ENCODE data around the gene MSI2.
A peak's percentile ranks its signal among the peaks of the same experiment; 100 is the strongest.

The MSI2 gene

GRCh38 chr17:57444682-57445450 is 188.5 kb downstream of the MSI2 start:
- DNase-seq, result no peak

- DNase-seq, result no peak
Measured at GRCh38 chr17:57445772-57446472, 189.6 kb downstream of the MSI2 start.

GRCh38 chr17:57447357-57447989 is 191.2 kb downstream of the MSI2 start:
- no peak for DNase-seq

- no peak for DNase-seq
Measured at GRCh38 chr17:57447990-57448758, 191.9 kb downstream of the MSI2 start.

- DNase-seq, result no peak
Measured at GRCh38 chr17:57448759-57449283, 192.5 kb downstream of the MSI2 start.

DNA sequence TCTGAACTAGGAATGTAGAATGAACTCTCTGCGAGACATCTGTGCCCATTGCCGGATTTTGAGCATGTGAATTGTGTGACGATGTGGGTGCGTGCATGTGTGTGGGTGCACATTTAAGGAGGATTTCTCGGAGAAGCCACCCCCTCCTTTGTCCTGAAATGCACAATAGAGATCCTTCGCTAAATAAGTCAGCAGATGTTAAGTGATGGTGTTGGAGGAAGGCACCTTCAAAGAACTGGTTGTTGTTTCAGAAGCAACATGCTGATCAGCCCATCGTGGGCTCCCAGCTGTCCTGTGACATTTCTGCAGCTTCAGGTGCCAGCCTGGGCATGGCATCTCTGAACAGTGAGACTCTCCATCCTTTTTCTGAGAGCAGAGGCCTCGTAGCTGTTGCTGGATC is 194.9 kb downstream of the MSI2 start:
- no peak for DNase-seq

- DNase-seq, result no peak
Measured at GRCh38 chr17:57451643-57452042, 195.3 kb downstream of the MSI2 start.

- no peak for DNase-seq
Measured at GRCh38 chr17:57453841-57454425, 197.6 kb downstream of the MSI2 start.

- no peak for DNase-seq
Measured at GRCh38 chr17:57454729-57455062, 198.4 kb downstream of the MSI2 start.

- DNase-seq, result no peak
Measured at GRCh38 chr17:57455063-57455914, 199.0 kb downstream of the MSI2 start.

DNA sequence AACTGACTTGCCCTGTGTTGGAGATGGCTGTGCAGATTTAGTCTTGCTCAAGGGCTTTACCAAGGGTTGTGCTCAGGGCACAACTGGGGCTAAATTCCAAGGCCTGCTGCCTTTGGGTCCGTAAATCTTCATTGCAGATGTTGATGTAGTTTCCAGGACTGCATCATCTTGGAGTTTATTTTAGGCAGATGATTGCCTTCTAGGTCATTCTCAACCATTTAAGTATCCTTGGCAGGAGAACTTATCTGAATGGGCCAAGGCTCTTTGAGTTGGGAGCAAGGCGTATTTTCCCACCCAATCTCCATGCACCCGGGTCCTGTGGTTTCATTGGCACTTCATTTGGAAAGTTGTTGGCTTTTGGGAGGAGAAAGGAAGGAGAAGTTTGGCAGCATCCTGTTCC is 200.3 kb downstream of the MSI2 start:
- no peak for DNase-seq

DNA sequence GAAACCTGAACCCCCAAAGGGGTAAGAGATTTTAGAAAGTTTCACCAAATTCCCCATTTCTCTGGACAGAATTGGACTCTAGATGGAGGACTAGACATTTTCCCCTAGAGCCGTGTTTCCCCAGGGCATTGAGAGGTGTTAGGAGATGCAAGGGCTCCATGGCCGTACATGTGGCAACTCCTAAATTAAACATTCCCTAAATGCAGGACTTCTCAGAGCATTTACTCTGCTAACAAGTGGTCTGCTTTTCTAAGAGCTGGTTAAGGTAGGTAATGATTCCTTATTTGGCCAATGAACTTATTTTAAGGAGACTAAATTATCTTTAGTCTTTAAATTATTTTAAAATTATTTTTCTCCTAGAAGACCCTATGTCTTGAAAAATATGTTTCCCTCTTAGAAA is 200.9 kb downstream of the MSI2 start:
- no peak for DNase-seq

GRCh38 chr17:57458718-57459285 is 202.5 kb downstream of the MSI2 start:
- peak; percentile 55 for DNase-seq

DNA sequence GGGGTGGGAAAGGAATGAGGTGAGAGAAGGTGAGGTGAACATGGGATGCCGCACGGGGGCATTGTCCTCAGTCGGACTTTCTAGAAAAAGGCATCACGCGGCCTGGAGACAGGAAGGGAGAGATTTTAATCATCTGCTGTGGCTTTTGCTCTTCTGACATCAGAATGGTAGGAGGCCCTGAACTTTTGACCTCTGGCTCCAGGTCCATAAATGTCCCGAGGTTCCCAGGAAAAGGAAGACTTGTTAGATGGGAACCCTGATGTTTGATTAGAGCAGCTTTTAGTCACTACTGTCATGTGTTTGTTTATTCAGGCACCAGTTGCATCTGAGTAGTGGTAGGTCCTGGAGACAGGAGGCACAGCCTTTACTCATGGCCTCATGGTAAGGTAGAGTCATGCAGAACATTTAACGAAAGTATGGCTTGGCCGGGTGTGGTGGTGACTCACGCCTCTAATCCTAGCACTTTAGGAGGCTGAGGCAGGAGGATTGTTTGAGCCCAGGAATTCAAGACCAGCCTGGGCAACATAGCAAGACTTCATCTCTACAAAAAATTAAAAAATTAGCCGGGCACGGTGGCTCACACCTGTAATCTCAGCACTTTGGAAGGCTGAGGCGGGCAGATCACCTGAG is 203.1 kb downstream of the MSI2 start:
- peak; percentile 44 for DNase-seq

DNA sequence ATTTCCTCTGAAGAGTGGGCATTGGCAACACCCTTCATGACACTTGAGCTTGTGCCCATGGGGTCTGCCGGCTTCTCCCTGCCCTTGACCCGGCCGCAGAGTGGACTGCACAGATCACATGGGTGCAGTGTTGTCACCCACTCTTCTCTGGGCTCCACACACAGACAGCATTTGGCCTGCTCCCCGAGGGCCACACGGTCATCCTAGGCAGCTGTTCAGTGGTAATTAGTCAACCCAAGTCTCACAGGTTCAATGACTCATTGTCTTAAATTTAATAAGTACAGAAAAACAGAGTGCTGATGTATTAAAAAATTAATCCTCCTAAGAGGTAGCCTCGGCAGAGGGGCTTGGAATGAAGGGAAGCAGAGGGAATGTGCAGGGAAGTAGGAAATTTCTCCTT is 204.8 kb downstream of the MSI2 start:
- DNase-seq, result no peak

GRCh38 chr17:57462007-57462579 is 205.8 kb downstream of the MSI2 start:
- DNase-seq, result no peak

DNA sequence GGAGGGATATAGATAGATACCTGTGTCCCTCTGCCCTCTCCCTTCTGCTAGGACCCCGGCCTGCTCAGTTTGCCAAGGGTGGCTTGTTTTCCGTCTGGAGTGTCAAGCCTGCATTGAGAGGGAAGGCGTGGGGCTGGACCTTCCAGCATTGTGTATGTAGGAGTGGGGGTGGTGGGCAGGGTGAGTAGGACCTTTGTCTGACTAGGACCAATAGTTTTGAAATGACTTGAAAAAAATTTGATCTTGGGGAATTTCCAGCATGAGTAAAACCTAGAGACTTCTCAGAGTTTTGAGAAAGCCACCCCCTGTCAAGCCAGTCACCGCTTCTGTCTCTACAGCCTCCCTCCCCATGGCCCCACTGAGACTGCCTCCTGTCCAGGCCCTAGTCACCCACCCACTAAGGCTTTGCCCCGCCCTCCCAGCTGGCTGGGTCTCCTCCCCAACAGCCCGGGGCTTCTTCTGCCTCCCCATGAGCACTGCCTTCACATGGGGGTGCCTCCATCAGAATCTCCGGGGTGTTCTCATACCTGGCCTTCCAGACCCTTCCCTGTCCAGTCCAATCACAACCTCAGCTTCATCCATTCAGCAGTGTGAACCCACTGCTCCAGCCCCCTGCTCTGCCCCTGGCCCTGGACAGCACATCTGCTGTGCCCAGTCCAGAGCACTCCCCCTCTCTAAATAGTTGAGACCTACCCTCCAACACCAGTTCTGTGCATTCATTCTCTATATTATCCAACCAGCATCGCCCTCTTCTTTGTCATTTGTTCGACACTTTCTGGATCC is 207.0 kb downstream of the MSI2 start:
- no peak for DNase-seq

GRCh38 chr17:57464191-57464864 is 208.0 kb downstream of the MSI2 start:
- no peak for DNase-seq

DNA sequence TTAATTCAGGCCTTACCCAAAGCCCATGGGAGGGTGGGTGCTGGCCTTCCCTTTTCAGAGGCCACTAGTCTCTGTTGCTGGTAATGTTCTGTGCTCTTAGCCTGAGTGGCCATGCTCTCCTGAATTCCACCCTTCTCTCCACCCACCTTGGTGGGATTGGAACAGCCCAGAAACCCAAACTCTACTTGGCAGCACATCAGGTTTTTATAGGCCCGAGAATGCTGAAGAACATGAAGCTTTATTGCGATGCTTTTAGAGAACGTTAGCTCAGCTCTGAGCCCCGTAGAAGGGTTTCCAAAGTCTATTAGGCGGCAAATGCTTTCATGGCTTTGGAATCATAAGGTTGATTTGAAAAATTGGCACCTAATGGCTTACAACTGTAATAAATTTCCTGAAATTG is 209.3 kb downstream of the MSI2 start:
- no peak for DNase-seq

All from NCI-H510A (cell line).